NCI-H2107 (cell line): Measurements from ENCODE around the gene KRTAP9-3.
"Not testable (repeated sequence)": the region's sequence is repeated elsewhere in the genome, so short reads cannot be mapped to it uniquely, and the experiment has no call there.

Source experiments
- DNase-seq: peaks from one replicate; lab custom pipeline; 2025; lab: John Stamatoyannopoulos, UW

Gene KRTAP9-3

GRCh38 chr17:41251261-41251660 is 19.0 kb downstream of the KRTAP9-3 start:
- DNase-seq = no peak

GRCh38 chr17:41254861-41255260 is 22.6 kb downstream of the KRTAP9-3 start:
- DNase-seq = no peak

- not testable (repeated sequence) for DNase-seq
These were observed 23.4 kb downstream of the KRTAP9-3 start, which contains the start of gene KRTAP9-9 for GRCh38 chr17:41255381-41256290. KRTAP9-9 (plus strand) TSS chr17:41255384.

GRCh38 chr17:41256291-41256685 is 24.0 kb downstream of the KRTAP9-3 start:
- no peak for DNase-seq

- no peak for DNase-seq
These were observed 26.2 kb downstream of the KRTAP9-3 start for GRCh38 chr17:41258406-41258805.

GRCh38 chr17:41263212-41263611 is 31.0 kb downstream of the KRTAP9-3 start:
- no peak for DNase-seq

GRCh38 chr17:41264599-41264998 is 32.4 kb downstream of the KRTAP9-3 start:
- DNase-seq = no peak

- no peak for DNase-seq
These were observed 32.8 kb downstream of the KRTAP9-3 start, which contains the start of gene KRTAP9-6 for GRCh38 chr17:41265078-41265477. KRTAP9-6 (plus strand) TSS chr17:41265378; CDS start chr17:41265378, 0 bp downstream.

- no peak for DNase-seq
These were observed 35.5 kb downstream of the KRTAP9-3 start for GRCh38 chr17:41267711-41268110.

GRCh38 chr17:41271323-41271722 is 39.1 kb downstream of the KRTAP9-3 start:
- not testable (repeated sequence) for DNase-seq

- DNase-seq = no peak
These were observed 39.6 kb downstream of the KRTAP9-3 start for GRCh38 chr17:41271858-41272257.

GRCh38 chr17:41275648-41276190 is 43.5 kb downstream of the KRTAP9-3 start, which contains the start of gene KRTAP9-7:
KRTAP9-7 (plus strand) TSS chr17:41275698; CDS start chr17:41275698, 0 bp downstream.
- DNase-seq = not testable (repeated sequence)

- no peak for DNase-seq
These were observed 46.1 kb downstream of the KRTAP9-3 start for GRCh38 chr17:41278176-41278955.
